ENCODE results near the gene TNRC6B.

GRCh38 chr22:40326905-40327735 is 149.4 kb downstream of the TNRC6B start:
- TF ChIP-seq YY1 (IDR thresholded peaks at IDR 0.05; ENCODE audit: insufficient read depth, insufficient read length) (no peak), ZNF274 (IDR thresholded peaks at IDR 0.05; ENCODE audit: low read depth, low read length) (no peak)
